ENCODE measurements around the gene ZDHHC5. TPM values are rescaled to one million over a fixed set of nuclear protein-coding genes. Genes with fewer than 3 reads are reported as not detected.
"Not testable (repeated sequence)": the region's sequence is repeated elsewhere in the genome, so short reads cannot be mapped to it uniquely, and the experiment has no call there.

Gene ZDHHC5
- total RNA-seq, 2 donors from 2014 or later = 49.7 to 58.0 TPM

DNA sequence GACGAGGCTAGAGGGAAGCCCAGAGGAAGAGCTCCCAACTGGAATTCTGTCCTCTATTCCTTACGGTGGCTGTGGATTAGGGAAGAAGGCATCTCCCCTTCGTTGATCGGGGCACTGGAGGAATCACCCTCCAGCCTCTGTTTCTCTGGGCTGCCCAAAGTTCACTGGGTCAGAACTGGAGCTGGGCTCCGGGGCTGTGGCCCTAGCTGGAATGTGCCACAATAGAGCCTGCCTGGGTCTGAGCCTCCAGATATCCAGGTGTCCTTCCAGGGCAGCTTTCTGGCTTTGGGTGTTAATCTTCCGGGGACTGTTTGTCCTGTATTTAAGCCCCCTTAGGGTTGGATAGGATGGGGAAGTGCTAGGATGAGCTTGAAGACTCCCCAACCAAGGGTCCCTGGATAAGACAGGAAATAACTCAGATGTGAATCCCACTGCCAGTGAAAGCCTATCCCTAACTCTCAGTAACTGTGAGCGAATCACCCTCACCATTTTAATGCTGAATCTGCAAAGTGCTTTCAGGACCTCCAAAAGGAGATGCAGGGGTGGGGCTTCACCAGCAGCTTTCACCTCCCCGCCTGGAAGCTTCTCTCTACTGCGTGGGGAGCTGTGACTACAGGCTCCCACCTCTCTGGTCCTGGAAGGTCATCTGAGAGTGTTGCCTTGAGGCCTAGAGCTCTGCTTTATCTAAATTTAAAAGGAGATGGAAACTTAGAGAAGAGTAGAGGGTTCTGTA lies 27.7 kb upstream of the ZDHHC5 start:
- no peak for DNase-seq (ENCODE audit: low spot score)
- intact Hi-C loops (cut with DNase I) = loop anchor here in 1 of 2 donors (5.0 to 10.0 kb wide), 2 partner anchors 73 to 185 kb away; partner anchors contain the start of gene UBE2L6

DNA sequence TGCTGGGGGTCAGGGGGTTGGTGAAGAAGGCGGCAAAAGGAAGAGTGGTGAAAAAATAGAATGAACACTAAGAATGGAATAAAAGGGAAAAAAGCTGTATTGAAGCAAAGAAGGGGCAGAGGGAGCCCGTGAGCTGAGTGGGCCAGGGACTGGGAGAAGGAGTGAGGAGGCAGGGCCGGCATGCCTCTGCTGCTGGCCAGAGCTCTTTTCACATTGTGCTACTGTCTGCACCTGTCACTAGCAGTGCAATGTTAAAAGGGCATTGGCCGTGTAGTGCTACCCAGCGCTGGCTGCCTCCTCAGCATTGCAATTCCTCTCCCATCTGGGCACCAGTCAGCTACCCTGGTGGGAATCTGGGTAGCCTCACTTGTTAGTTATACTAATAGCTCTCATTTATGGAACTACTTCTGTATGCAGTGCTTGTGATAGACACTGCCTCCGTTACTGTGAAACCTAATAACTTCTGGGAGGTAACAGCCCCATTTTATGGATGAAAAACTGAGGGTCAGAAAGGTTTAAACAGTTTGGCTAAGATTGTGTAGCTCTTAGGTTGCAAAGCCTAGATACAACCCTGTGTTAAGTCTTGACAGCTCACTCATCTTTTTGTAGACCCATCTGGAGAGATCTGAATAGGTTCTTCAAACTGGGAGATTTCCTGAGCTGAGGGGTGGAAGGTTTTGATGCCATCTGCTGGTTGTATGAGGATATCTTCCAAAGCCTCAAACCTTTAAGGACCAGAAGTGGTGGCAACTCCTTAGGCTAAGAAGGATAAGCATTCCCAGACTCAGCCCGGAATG lies 26.7 kb upstream of the ZDHHC5 start:
- intact Hi-C loops (cut with DNase I) = loop anchor here in 1 of 2 donors (5.0 to 10.0 kb wide), 2 partner anchors 74 to 186 kb away; partner anchors contain the start of gene UBE2L6
- no peak for DNase-seq (ENCODE audit: low spot score)

DNA sequence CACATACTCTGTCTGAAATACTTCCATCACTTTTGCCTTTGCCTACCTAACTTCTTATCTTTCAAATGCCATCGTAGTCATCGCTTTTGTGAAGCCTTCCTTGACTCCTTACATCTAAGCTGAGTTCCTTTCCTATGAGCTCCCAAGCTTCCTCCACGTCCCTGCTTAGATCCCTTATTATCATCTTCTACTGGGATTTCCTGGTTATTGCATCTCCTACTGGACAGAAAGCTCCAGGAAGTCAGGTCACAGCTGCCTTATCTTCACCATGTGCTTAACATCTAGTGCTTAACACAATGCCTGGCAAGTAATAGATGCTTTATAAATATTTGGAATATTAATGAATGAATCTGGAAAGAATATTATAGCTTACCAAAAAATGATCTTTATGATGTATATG lies 24.1 kb upstream of the ZDHHC5 start:
- DNase-seq (ENCODE audit: low spot score) = no peak
- intact Hi-C loops (cut with DNase I) = loop anchor here in 1 of 2 donors (5.0 to 10.0 kb wide), 2 partner anchors 77 to 189 kb away; partner anchors contain the start of gene UBE2L6

DNA sequence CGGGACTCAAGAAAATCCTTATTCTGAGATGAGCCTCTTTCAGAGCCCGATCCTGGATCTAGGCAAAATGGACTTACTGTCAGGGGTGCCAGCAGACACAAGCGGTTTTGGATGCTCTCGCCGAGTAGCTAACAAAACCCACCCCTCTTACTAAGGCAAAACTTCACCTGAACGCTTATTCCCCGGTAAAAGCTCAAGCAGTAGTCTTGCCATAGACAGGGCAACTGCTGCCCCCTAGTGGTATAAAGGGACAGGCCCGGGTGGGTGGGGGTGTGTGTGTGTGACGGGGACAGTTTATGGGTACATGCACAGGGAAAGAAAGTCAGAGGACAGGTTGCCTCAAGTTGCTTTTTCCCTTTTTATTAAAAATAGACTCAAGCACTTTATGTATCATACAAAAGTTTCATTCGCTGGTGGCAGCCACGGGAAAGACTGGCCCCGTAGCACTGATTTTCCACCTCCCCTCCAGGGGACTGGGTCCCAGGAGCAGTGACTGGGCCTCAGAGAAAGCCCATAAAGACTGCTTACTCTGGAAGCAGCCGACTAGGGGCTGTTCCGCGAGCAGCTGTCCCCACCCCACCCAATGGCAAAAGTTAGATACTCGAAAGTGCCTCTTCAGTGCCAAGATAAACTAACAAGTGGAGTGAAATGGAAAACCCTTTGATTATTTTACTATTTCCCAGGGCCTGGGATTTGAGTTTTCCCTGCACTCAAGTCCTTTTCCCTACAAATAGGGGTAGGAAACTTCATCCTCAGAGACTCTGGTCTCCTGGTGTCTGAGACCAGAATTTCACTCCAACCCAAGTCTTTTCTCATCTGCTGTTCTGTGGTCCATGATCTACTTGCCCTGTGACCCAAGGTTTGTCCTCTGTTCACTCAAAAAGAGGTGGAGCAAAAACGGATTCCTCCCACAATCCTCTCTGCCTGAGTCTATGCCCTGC lies 22.9 kb upstream of the ZDHHC5 start:
- intact Hi-C loops (cut with DNase I) = loop anchor here in 1 of 2 donors (5.0 to 10.0 kb wide), 2 partner anchors 78 to 190 kb away; partner anchors contain the start of gene UBE2L6
- DNase-seq (ENCODE audit: low spot score) = peak; percentile 91

DNA sequence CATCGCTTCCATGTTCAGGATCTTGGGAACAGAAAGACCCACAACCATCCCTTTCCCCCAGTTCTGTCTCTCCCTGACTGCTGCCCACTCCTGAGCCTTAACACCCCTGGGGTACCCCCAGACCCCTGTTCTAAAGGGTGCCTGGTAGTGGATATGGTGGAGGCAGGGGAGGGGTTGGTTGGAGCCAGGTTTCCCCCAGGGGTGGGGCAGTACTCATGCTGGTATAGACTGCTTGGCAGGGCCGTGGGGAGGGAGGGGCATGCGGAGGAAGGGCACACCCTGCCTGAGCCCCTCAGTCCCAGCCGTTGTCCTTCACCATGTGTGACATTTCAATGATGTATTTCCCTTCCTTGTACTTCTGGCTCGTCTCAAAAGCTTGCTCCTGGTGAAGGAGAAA lies 22.2 kb upstream of the ZDHHC5 start:
- DNase-seq (ENCODE audit: low spot score) = no peak
- intact Hi-C loops (cut with DNase I) = loop anchor here (2.0 to 10.0 kb wide), 2 partner anchors 79 to 191 kb away; partner anchors contain the start of gene UBE2L6 (in 1 of the 2)

DNA sequence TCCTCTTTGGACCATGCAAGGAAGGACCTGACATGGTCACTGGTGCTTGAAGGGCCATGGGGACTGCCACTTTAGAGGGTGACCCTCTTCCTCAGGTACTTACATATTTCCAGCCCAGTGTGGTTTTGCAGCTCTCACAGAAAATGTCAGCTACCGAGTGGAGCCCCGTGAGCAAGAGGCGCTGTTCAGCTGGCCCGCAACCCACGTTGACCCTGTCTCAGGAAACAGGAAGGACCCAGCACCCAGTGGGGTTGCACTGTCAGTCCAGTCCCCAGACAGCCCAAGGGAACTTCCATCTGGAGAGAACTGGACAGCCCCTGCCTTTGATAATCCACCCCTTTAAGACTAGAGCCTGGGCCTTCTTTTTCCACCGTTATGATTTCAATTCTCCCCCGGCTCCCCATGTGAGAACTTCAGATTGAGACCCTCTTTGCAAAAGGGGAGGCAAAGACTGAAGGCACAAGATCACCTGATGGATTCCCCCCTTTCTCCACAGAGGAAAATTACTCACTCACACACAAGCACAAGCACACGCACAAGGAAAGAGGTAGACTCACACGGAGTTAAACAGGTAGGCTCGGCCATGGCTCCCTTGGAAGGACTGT lies 21.6 kb upstream of the ZDHHC5 start:
- DNase-seq (ENCODE audit: low spot score) = no peak

DNA sequence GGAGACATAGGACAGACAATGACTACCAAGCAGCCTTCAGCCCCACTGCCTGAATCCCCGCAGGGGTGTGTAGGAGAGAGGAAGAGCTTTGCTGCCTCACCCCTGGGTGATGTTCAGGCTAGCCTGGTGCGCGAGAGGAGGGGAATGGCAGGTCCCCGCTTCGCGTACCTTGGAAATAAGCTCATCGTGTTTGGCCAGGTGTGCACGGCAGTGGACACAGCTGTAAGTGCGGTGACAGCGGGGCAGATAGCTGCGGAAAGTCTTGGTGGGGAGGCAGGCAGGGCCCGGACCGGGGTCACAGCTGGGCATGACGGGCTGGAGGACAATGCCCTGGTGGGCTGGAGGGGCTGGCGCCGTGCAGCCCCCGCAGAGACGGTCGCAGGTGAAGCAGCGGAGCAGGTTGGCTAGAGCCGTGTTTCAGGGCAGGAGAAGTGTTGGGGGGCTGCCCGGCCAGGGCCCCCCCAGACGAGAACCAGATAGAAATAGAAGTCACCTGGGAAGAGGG lies 21.1 kb upstream of the ZDHHC5 start:
- DNase-seq (ENCODE audit: low spot score) = no peak
- intact Hi-C loops (cut with DNase I) = loop anchor here (2.0 to 10.0 kb wide), 2 partner anchors 80 to 192 kb away; partner anchors contain the start of gene UBE2L6 (in 1 of the 2)

More for the DNA sequence above, 21.6 kb upstream of the ZDHHC5 start:
- intact Hi-C loops (cut with DNase I) = loop anchor here (2.0 to 10.0 kb wide), 2 partner anchors 79 to 191 kb away; partner anchors contain the start of gene UBE2L6 (in 1 of the 2)

DNA sequence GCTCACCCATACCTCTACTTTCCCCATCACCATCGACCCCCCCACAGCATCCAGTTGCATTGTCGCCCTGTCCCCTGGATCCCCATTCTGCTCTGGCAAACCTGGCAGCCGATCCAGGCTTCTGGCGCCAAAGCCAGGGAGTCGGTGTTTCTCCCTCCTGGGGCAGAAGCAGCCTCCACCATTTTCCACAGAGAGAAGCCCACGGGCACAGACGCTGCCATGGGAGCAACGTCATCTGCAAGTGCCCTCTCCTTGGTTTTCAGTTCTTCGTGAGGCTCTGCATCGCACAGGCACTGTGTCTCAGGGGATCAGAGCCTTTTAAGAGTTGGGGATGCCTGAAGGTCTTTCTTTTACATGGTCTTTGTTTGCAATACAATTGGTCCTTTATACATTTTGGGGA lies 20.5 kb upstream of the ZDHHC5 start:
- intact Hi-C loops (cut with DNase I) = loop anchor here (2.0 to 10.0 kb wide), 2 partner anchors 81 to 193 kb away; partner anchors contain the start of gene UBE2L6 (in 1 of the 2)
- DNase-seq (ENCODE audit: low spot score) = no peak

DNA sequence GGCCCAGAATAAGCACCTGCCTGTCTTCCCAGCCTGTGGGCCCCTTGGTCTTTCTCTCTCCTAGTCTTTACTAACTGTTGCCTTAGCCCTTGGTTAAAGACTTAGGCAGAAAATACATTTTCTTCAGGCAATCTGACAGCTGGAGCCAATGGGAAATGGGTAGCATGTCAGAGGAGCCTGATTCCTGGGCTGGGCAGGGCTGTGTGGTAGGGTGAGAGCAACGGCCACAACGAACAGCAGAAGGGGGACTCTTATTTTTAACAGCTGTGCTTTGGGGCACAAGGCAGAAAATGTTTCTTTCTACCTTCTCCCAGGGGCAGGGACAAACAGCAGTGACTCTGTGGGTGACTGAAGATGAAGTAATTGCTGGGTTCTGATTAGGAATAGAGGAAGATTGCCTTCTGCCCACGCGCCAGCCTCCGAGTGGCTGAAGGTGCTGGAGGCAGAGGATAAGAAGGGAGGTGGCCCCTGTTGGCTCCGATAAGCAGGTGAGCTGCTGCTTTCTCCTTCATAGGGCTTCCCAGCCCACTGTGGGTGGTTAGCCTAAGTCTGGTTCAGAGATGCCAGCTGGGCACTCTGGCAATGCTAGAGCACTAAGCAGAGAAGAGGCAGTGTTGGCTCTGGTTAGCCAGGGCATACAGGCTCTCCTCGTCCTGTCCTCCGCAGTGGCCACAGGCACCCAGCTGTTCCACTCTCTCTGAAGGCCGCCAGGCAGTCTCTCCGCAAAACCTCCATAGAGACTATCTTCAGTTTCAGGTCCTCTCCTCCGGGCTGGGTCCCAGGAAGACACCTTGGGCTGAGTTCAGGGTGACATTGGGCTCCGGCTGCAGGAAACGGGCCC lies 19.7 kb upstream of the ZDHHC5 start:
- DNase-seq (ENCODE audit: low spot score) = no peak
- intact Hi-C loops (cut with DNase I) = loop anchor here (2.0 to 10.0 kb wide), 2 partner anchors 81 to 193 kb away; partner anchors contain the start of gene UBE2L6 (in 1 of the 2)

DNA sequence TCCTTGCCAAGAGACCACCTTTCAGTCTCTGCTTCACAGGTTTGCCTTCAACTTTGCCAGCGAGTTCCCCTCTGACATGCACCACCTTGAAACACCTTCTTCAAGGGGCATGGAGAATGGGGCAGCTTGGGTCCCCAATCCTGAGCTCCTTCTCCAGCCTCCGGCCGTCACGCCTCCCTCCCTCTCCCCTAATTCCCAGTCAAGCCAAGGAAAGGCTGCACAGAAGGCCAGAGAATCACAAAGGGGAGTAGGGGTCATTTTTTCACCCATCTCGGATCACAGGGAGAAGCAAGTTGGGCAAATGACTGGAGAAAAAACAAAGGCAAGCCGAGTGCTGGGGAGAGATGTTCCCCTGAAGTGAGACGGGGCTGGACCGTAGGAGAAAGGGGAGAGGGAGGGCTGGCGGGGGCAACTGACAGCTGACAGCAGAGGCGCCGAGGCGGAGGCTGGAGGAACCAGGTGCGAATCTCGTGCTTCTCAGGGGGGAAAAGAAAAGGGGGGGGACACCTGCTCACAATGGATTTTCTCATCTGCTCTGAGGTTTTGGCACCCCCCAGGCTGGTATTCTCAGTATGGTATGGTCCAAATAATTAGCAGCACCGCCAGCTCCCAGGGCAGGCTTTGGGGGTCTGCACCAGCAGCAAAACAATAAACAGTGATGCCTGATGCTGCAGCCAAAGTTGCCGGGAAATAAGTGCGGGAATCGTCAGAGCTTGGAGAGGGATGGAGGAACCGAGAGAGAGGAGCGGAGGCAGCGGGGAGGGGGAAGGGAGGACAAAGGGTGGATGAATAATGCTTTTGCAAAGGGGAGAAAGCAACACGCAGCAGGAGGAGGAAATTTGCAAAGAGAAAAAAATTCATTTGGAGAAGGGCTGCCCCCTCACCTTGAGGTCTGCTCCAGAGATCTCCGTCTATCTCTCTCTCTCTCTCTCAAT lies 18.8 kb upstream of the ZDHHC5 start:
- intact Hi-C loops (cut with DNase I) = loop anchor here in 1 of 2 donors (10.0 kb wide), 1 partner anchor 194 kb away; no protein-coding TSS in a partner anchor
- no peak for DNase-seq (ENCODE audit: low spot score)

DNA sequence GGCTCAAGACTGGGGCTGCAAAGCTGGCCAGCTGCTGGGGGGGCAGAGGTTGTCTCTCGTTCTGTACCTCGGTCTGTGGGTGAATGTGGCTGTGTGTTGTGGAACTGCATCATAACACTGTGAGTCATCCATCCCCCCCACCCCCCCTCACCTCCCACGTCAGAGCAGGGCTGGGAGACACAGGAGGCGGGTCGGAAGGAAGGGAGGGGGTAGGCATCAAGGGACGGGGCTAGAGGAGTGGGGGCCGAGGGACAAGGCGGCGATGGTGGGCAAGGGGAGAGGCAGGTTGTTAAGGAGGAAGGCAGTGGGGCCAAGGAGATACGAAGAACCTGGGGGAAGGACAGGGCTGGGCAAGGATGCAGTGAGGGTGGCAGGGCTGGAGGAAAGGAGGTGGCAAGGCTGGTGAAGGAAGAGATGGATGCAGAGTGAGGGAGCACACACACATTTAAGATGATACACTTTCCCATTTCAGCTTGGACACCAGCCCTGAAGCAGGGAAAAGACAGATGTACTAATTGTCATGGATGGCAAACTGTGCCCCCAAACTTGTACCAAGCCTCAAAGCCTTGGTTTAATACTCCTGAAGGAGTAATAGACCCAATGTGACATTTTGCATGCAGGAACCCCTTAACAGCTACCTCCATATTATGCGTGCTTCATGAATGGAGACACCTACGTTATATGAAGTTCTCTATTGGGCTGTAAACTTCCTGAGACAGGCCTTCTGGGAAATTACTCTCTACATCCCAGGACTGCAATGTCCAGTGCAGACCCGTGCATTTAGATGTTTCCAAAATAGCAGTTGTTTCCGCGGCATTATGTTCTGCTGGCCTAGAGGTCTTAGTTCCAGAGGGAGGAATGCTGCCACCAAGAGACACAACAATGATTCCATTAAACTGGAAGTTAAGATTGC lies 17.8 kb upstream of the ZDHHC5 start, which contains the start of gene YPEL4:
Gene YPEL4, minus strand, starts transcription at position 87 of the 913 bp plus-strand sequence. CDS start 2,805 bp downstream, outside the sequence.
- DNase-seq (ENCODE audit: low spot score) = no peak
- intact Hi-C loops (cut with DNase I) = loop anchor here in 1 of 2 donors (10.0 kb wide), 1 partner anchor 195 kb away; no protein-coding TSS in a partner anchor

DNA sequence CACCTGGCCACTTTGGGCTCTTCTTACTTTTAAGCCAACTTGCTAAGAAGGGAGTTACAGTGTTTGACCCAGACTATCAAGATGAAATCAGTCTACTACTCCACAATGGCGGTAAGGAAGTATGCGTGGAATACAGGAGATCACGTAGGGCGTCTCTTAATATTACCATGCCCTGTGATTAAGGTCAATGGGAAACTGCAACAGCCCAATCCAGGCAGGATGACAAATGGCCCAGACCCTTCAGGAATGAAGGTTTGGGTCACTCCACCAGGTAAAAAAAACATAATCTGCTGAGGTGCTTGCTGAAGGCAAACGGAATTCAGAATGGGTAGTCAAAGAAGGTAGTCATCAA lies 17.2 kb upstream of the ZDHHC5 start:
- no peak for DNase-seq (ENCODE audit: low spot score)
- intact Hi-C loops (cut with DNase I) = no loop called here

DNA sequence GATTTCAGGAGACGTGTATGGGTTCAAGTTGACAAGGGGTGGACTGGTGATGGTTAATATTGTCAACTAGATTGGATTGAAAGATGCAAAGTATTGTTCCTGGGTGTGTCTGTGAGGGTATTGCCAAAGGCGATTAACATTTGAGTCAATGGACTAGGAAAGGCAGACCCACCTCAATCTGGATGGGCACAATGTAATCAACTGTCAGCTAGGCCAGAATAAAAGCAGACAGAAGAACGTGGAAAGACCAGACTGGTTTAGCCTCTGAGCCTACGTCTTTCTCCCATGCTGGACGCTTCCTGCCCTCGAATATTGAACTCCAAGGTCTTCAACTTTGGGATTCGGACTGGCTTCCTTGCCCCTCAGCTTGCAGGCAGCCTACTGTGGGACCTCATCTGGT lies 16.5 kb upstream of the ZDHHC5 start:
- no peak for DNase-seq (ENCODE audit: low spot score)
- intact Hi-C loops (cut with DNase I) = no loop called here

DNA sequence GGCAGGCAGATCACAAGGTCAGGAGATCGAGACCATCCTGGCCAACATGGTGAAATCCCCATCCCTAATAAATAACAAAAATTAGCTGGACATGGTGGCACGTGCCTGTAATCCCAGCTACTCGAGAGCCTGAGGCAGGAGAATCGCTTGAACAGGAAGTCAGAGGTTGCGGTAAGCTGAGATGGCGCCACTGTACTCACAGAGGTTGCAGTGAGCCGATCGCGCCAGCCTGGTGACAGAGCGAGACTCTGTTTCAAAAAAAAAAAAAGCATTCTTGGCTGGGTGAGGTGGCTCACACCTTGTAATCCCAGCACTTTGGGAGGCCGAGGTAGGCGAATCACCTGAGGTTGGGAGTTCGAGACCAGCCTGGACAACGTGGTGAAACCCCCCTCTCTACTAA lies 15.7 kb upstream of the ZDHHC5 start:
- DNase-seq (ENCODE audit: low spot score); intact Hi-C loops (cut with DNase I): not testable (repeated sequence)

DNA sequence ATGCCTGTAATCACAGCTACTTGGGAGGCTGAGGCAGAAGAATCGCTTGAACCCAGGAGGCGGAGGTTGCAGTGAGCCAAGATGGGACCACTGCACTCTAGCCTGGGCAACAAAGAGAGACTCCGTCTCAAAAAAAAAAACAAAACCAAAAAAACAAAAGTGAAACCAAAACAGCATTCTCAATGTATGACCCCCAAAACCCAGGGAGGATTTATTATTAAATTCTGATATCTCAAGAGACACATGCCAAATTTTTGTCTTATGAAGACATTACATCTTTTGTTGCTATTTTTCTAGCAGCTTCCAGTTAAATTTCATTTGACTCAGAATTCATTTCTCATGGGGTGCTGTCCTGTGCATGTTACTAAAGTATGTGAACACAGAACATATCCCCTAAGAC lies 15.3 kb upstream of the ZDHHC5 start:
- DNase-seq (ENCODE audit: low spot score) = no peak
- intact Hi-C loops (cut with DNase I) = no loop called here
